Mesenchymal stem cell (in vitro differentiated cells and primary cell): ENCODE data around the gene GAS2L3.

ENCODE experiments used
- DNase-seq: peaks from one replicate; pipeline ENCODE4 v3.0.0-alpha.2; 2013
- H2AFZ ChIP-seq: one replicate; pipeline ENCODE4 v1.6.1; 2013; ENCODE audit warnings: low read depth, mild to moderate bottlenecking, control low read depth, inconsistent platforms, low read length, moderate library complexity
- H2AK5ac ChIP-seq: 2 replicates; pipeline ENCODE4 v1.6.1; 2013; ENCODE audit warnings: low read length, moderate library complexity, mild to moderate bottlenecking, inconsistent platforms; ENCODE audit not compliant: severe bottlenecking
- H2BK120ac ChIP-seq: one replicate; pipeline ENCODE4 v1.6.1; 2013; ENCODE audit warnings: low read depth, mild to moderate bottlenecking, inconsistent platforms, low read length, moderate library complexity
- H2BK12ac ChIP-seq, 2 experiments: one replicate each; pipeline ENCODE4 v1.6.1; 2013; ENCODE audit warnings: inconsistent platforms in 2 of 2, low read length in 2 of 2, mild to moderate bottlenecking in 2 of 2, moderate library complexity in 2 of 2, control low read depth in 1 of 2
- H2BK15ac ChIP-seq: one replicate; pipeline ENCODE4 v1.6.1; 2013; ENCODE audit warnings: mild to moderate bottlenecking, low read depth, inconsistent platforms; ENCODE audit not compliant: poor library complexity, severe bottlenecking
- H2BK5ac ChIP-seq: 2 replicates; pipeline ENCODE4 v1.6.1; 2013; ENCODE audit warnings: low read depth, mild to moderate bottlenecking, low read length, control low read depth, inconsistent platforms; ENCODE audit not compliant: poor library complexity, severe bottlenecking
- H3K14ac ChIP-seq, 2 experiments: one replicate each; pipeline ENCODE4 v1.6.1; 2013; ENCODE audit warnings: inconsistent platforms in 2 of 2, low read length in 2 of 2, control low read depth in 1 of 2, mild to moderate bottlenecking in 1 of 2, moderate library complexity in 1 of 2
- H3K18ac ChIP-seq, 2 experiments: one replicate each; pipeline ENCODE4 v1.6.1; 2013; ENCODE audit warnings: inconsistent platforms in 2 of 2, low read length in 2 of 2, control low read depth in 1 of 2, low read depth in 1 of 2, mild to moderate bottlenecking in 1 of 2
- H3K23ac ChIP-seq, 2 experiments: one replicate each; pipeline ENCODE4 v1.6.1; 2013; ENCODE audit warnings: inconsistent platforms in 2 of 2, low read length in 2 of 2, mild to moderate bottlenecking in 2 of 2, moderate library complexity in 2 of 2, control low read depth in 1 of 2
- H3K27ac ChIP-seq: 2 replicates; pipeline ENCODE4 v1.5.1; 2013; ENCODE audit warnings: mild to moderate bottlenecking, moderate library complexity, low read length, control low read depth, inconsistent platforms; ENCODE audit not compliant: poor library complexity, severe bottlenecking
- H3K27me3 ChIP-seq, 2 experiments: 2 replicates each; pipeline versions ENCODE4 v1.6.1 to v1.7.0; 2013; ENCODE audit warnings: low read length in 2 of 2, mild to moderate bottlenecking in 2 of 2, moderate library complexity in 2 of 2, control low read depth in 1 of 2, inconsistent platforms in 1 of 2; ENCODE audit not compliant: control insufficient read depth in 1 of 2, insufficient read depth in 1 of 2
- H3K36me3 ChIP-seq, 2 experiments: 2 replicates each; pipeline versions ENCODE4 v1.6.1 to v1.7.0; 2013; ENCODE audit warnings: low read length in 2 of 2, control low read depth in 1 of 2, inconsistent platforms in 1 of 2, low read depth in 1 of 2, mild to moderate bottlenecking in 1 of 2; ENCODE audit not compliant: insufficient read depth in 2 of 2, control insufficient read depth in 1 of 2
- H3K4ac ChIP-seq, 2 experiments: one replicate each; pipeline ENCODE4 v1.6.1; 2013; ENCODE audit warnings: inconsistent platforms in 2 of 2, low read length in 2 of 2, mild to moderate bottlenecking in 2 of 2, moderate library complexity in 2 of 2, control low read depth in 1 of 2, low read depth in 1 of 2
- H3K4me1 ChIP-seq: 2 replicates; pipeline ENCODE4 v1.6.1; 2013; ENCODE audit warnings: low read depth, low read length, control low read depth; ENCODE audit not compliant: control insufficient read depth, insufficient read depth
- H3K4me2 ChIP-seq: 2 replicates; pipeline ENCODE4 v1.6.1; 2013; ENCODE audit warnings: low read length, mild to moderate bottlenecking, inconsistent platforms; ENCODE audit not compliant: poor library complexity, severe bottlenecking
- H3K4me3 ChIP-seq, 2 experiments: 2 replicates each; pipeline versions ENCODE4 v1.5.1 to v1.7.0; 2013; ENCODE audit warnings: low read length in 2 of 2, mild to moderate bottlenecking in 2 of 2, control low read depth in 1 of 2, low read depth in 1 of 2; ENCODE audit not compliant: insufficient read depth in 1 of 2
- H3K79me1 ChIP-seq: replicated peaks from 2 replicates; pipeline ENCODE4 v1.6.1; 2013; ENCODE audit warnings: mild to moderate bottlenecking, control low read depth, low read length, inconsistent platforms; ENCODE audit not compliant: poor library complexity, severe bottlenecking
- H3K9ac ChIP-seq: 2 replicates; pipeline ENCODE4 v1.7.0; 2013; ENCODE audit warnings: mild to moderate bottlenecking, low read length, moderate library complexity
- H3K9me3 ChIP-seq: 2 replicates; pipeline ENCODE4 v1.7.0; 2013; ENCODE audit warnings: mild to moderate bottlenecking, low read length; ENCODE audit not compliant: control insufficient read depth
- H4K8ac ChIP-seq: one replicate; pipeline ENCODE4 v1.6.1; 2013; ENCODE audit warnings: inconsistent platforms, mild to moderate bottlenecking, low read length, moderate library complexity
- H4K91ac ChIP-seq: one replicate; pipeline ENCODE4 v1.6.1; 2013; ENCODE audit warnings: mild to moderate bottlenecking, low read length, inconsistent platforms
- WGBS: methylation state at CpG from one replicate; pipeline ENCODE4 v1.1.7; 2013; ENCODE audit warnings: mixed read lengths; 5-methylcytosine and 5-hydroxymethylcytosine counted together

The GAS2L3 gene

DNA sequence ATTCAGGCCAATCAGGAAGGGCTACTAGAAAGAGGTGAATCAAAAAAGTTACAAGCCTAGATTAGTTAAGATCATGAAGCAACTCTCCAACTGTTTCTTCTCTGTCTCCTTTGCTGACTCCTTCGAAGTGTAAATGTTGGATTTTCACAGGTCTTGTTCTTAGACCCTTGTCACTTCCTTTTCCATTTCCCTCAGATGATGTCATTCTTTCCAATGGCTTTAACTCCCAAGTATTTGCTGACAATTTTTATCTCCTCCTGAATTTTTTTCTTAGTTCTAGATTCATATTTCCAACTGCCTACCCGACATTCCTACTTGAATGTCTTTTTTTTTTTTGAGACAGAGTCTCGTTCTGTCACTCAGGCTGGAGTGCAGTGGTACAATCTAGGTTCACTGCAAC, 10.8 kb downstream of the GAS2L3 start:
- peak; percentile 17 for DNase-seq
- H3K9me3 ChIP-seq, result peaks cover 32% of the 10 kb centered on the region
- H3K14ac ChIP-seq, result no peak overlapping the region
- H3K4ac ChIP-seq, result no peak overlapping the region
- H3K9ac ChIP-seq, result no peak overlapping the region
- WGBS, result 94% methylated on average over 3 of the region's 3 CpGs
- no peak overlapping the region for H2BK5ac ChIP-seq
- peaks cover 28% of the 10 kb centered on the region for H3K79me1 ChIP-seq
- H4K8ac ChIP-seq, result no peak overlapping the region
- H2BK15ac ChIP-seq, result no peak overlapping the region
- no peak overlapping the region for H3K4me2 ChIP-seq
- no peak overlapping the region for H2BK12ac ChIP-seq
- H3K4me3 ChIP-seq, result no peak overlapping the region
- no peak overlapping the region for H2AFZ ChIP-seq
- no peak overlapping the region for H3K18ac ChIP-seq
- no peak overlapping the region for H3K23ac ChIP-seq
- no peak overlapping the region for H2AK5ac ChIP-seq
- H3K36me3 ChIP-seq, result no peaks in the 10 kb centered on the region
- H2BK120ac ChIP-seq, result no peak overlapping the region
- H3K27ac ChIP-seq, result no peak overlapping the region
- H4K91ac ChIP-seq, result no peak overlapping the region
- no peaks in the 10 kb centered on the region for H3K27me3 ChIP-seq
- no peaks in the 10 kb centered on the region for H3K4me1 ChIP-seq

- no peak overlapping the region for H3K27ac ChIP-seq
- peaks cover 10% of the 10 kb centered on the region for H3K9me3 ChIP-seq
- H3K4me3 ChIP-seq, result no peak overlapping the region
- no peak overlapping the region for H2BK5ac ChIP-seq
- no peak overlapping the region for H2AFZ ChIP-seq
- no peak for DNase-seq
- peaks cover 11% of the 10 kb centered on the region for H3K79me1 ChIP-seq
- no peak overlapping the region for H3K4ac ChIP-seq
- no peak overlapping the region for H2BK12ac ChIP-seq
- WGBS, result 100% methylated on average over 1 of the region's 4 CpGs
- no peak overlapping the region for H3K14ac ChIP-seq
- H2BK120ac ChIP-seq, result no peak overlapping the region
- no peak overlapping the region for H3K9ac ChIP-seq
- no peaks in the 10 kb centered on the region for H3K4me1 ChIP-seq
- no peak overlapping the region for H3K18ac ChIP-seq
- no peak overlapping the region for H3K23ac ChIP-seq
- no peak overlapping the region for H2AK5ac ChIP-seq
- no peak overlapping the region for H4K8ac ChIP-seq
- H3K4me2 ChIP-seq, result no peak overlapping the region
- no peak overlapping the region for H4K91ac ChIP-seq
- no peaks in the 10 kb centered on the region for H3K27me3 ChIP-seq
- H2BK15ac ChIP-seq, result no peak overlapping the region
- H3K36me3 ChIP-seq, result no peaks in the 10 kb centered on the region
These were observed 18.5 kb downstream of the GAS2L3 start for GRCh38 chr12:100591979-100592378.

DNA sequence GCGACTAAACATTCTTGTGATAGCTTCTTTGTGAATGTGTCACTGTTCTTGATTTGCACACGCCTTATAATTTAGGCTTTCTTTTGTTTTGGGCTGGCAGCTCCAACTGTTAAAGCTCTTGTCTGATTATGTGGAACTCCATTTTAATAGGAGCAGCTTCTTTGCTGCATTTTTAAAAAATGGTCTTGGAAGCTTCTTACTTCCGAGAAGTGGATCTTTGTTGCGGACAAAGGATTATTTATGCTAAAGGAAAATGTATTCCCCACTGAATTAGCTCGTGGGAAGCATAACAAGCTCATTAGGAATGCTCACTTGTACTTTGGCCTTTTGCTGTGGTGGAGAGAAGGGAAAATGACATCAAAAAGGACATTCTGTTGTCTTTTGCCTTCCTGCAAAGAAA, 20.0 kb downstream of the GAS2L3 start:
- Histone ChIP-seq H2BK12ac (no peak overlapping the region), H2BK15ac (no peak overlapping the region), H3K27ac (no peak overlapping the region), H2BK120ac (no peak overlapping the region), H4K8ac (no peak overlapping the region), H2AFZ (no peak overlapping the region), H3K79me1 (peaks cover 6% of the 10 kb centered on the region), H3K4me2 (peak overlapping the region; percentile 28), H3K18ac (no peak overlapping the region), H3K14ac (no peak overlapping the region), H3K36me3 (no peaks in the 10 kb centered on the region), H3K4ac (no peak overlapping the region), H4K91ac (no peak overlapping the region), H3K9me3 (peaks cover 2% of the 10 kb centered on the region), H3K23ac (no peak overlapping the region), H3K4me3 (peak overlapping the region in 1 of 2 experiments; percentile 43), H2BK5ac (no peak overlapping the region), H3K4me1 (no peaks in the 10 kb centered on the region), H2AK5ac (no peak overlapping the region), H3K9ac (peak overlapping the region; percentile 80), H3K27me3 (no peaks in the 10 kb centered on the region)
- WGBS, result 80% methylated on average over 5 of the region's 5 CpGs
- peak; percentile 16 for DNase-seq

- peaks cover 3% of the 10 kb centered on the region for H3K9me3 ChIP-seq
- no peak overlapping the region for H2AFZ ChIP-seq
- no peaks in the 10 kb centered on the region for H3K27me3 ChIP-seq
- H3K4ac ChIP-seq, result no peak overlapping the region
- DNase-seq, result no peak
- H3K27ac ChIP-seq, result no peak overlapping the region
- no peak overlapping the region for H2BK15ac ChIP-seq
- no peak overlapping the region for H3K4me3 ChIP-seq
- no peaks in the 10 kb centered on the region for H3K4me1 ChIP-seq
- no peak overlapping the region for H4K8ac ChIP-seq
- no peak overlapping the region for H2BK12ac ChIP-seq
- H3K4me2 ChIP-seq, result no peak overlapping the region
- no peaks in the 10 kb centered on the region for H3K36me3 ChIP-seq
- no peak overlapping the region for H2AK5ac ChIP-seq
- H3K23ac ChIP-seq, result no peak overlapping the region
- WGBS, result no CpG with 5 or more reads among the region's 1 CpG
- H3K14ac ChIP-seq, result no peak overlapping the region
- no peak overlapping the region for H2BK5ac ChIP-seq
- no peak overlapping the region for H4K91ac ChIP-seq
- H3K9ac ChIP-seq, result no peak overlapping the region
- H3K79me1 ChIP-seq, result peaks cover 6% of the 10 kb centered on the region
- H3K18ac ChIP-seq, result no peak overlapping the region
- no peak overlapping the region for H2BK120ac ChIP-seq
These were observed 28.1 kb downstream of the GAS2L3 start for GRCh38 chr12:100601626-100602025.
